Progenitor cell of endocrine pancreas (in vitro differentiated cells): ENCODE measurements around the gene CYLD. TPM values are rescaled to one million over a fixed set of nuclear protein-coding genes. Genes with fewer than 3 reads are reported as not detected.

Source experiments
- DNase-seq: peaks from one replicate; pipeline ENCODE4 v3.0.0; 2021; ENCODE audit warnings: low spot score; ENCODE audit not compliant: unreplicated experiment
- H3K27ac Mint-ChIP-seq: 2 replicates; pipeline ENCODE4 v1.8.0; 2021; ENCODE audit warnings: mild to moderate bottlenecking, moderate library complexity, mixed read lengths
- H3K27me3 Mint-ChIP-seq: 2 replicates; pipeline ENCODE4 v1.8.0; 2021; ENCODE audit warnings: mixed read lengths
- H3K36me3 Mint-ChIP-seq: 2 replicates; pipeline ENCODE4 v1.8.0; 2022; ENCODE audit warnings: mixed read lengths; ENCODE audit not compliant: insufficient read depth
- H3K4me1 Mint-ChIP-seq: 2 replicates; pipeline ENCODE4 v1.8.0; 2021; ENCODE audit warnings: low read depth, mixed read lengths
- H3K4me3 Mint-ChIP-seq: 2 replicates; pipeline ENCODE4 v1.8.0; 2021; ENCODE audit warnings: low read depth, mild to moderate bottlenecking, moderate library complexity, mixed read lengths
- H3K9me3 Mint-ChIP-seq: 2 replicates; pipeline ENCODE4 v1.8.0; 2021; ENCODE audit warnings: low read depth, mixed read lengths
- total RNA-seq: library from RNA; stranded (reverse); gene quantifications from 2 replicates; pipeline ENCODE4 v1.2.1, GENCODE V29; 2021
- TF ChIP-seq, protein P1 (sequence below): fragments of 200-600 bp; sonication (generic); IDR thresholded peaks from one replicate; pipeline ENCODE4 v1.5.0; 2021; ENCODE audit warnings: antibody characterized with exemption, mild to moderate bottlenecking; ENCODE audit not compliant: unreplicated experiment

The CYLD gene
- total RNA-seq, 1 donor from 2014 or later, result 21.9 TPM

DNA sequence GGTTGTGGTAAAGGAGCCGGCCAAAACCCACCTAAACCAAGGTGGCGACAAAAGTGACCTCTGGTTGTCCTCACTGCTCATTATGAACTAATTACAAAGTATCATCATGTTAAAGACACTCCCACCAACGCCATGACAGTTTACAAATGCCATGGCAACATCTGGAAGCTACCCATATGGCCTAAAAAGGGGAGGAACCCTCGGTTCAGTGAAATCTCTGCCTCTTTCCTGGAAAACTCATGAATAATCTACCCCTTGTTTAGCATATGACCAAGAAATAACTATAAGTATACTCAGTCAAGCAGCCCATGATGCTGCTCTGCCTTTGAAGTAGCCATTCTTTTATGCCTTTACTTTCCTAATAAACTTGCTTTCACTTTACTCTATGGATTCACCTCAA is 72.2 kb downstream of the CYLD start:
- H3K27ac Mint-ChIP-seq, result no peak overlapping the region
- peaks cover 19% of the 10 kb centered on the region for H3K27me3 Mint-ChIP-seq
- no peak for DNase-seq
- no peaks in the 10 kb centered on the region for H3K9me3 Mint-ChIP-seq
- no peak overlapping the region for H3K4me3 Mint-ChIP-seq
- no peaks in the 10 kb centered on the region for H3K4me1 Mint-ChIP-seq
- no peaks in the 10 kb centered on the region for H3K36me3 Mint-ChIP-seq
- TF ChIP-seq, protein P1, sequence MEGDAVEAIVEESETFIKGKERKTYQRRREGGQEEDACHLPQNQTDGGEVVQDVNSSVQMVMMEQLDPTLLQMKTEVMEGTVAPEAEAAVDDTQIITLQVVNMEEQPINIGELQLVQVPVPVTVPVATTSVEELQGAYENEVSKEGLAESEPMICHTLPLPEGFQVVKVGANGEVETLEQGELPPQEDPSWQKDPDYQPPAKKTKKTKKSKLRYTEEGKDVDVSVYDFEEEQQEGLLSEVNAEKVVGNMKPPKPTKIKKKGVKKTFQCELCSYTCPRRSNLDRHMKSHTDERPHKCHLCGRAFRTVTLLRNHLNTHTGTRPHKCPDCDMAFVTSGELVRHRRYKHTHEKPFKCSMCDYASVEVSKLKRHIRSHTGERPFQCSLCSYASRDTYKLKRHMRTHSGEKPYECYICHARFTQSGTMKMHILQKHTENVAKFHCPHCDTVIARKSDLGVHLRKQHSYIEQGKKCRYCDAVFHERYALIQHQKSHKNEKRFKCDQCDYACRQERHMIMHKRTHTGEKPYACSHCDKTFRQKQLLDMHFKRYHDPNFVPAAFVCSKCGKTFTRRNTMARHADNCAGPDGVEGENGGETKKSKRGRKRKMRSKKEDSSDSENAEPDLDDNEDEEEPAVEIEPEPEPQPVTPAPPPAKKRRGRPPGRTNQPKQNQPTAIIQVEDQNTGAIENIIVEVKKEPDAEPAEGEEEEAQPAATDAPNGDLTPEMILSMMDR, result no peak

- no peaks in the 10 kb centered on the region for H3K4me1 Mint-ChIP-seq
- TF ChIP-seq, protein P1, result no peak
- H3K4me3 Mint-ChIP-seq, result no peak overlapping the region
- H3K9me3 Mint-ChIP-seq, result no peaks in the 10 kb centered on the region
- H3K36me3 Mint-ChIP-seq, result no peaks in the 10 kb centered on the region
- H3K27me3 Mint-ChIP-seq, result peaks cover 18% of the 10 kb centered on the region
- H3K27ac Mint-ChIP-seq, result no peak overlapping the region
- no peak for DNase-seq
Observed at GRCh38 chr16:50814541-50814940, 72.7 kb downstream of the CYLD start.

DNA sequence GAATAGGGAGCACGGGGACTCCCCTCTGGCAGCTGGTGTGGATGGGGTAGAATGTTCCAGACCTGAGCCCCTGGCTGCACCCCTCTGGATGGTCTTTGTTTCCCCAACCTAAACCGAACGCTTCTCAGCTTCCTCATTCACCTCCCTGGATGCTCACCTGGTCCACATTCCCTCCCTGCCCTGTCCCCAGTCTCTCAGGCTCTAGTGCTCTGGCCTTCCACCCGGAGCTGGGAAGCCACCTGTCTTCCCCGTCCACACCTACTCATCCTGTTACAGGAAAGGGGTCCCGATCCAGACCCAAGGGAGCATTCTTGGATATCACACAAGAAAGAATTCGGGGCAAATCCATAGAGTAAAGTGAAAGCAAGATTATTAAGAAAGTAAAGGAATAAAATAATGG is 73.5 kb downstream of the CYLD start:
- Mint-ChIP-seq H3K27ac (no peak overlapping the region), H3K27me3 (peaks cover 20% of the 10 kb centered on the region), H3K4me3 (no peak overlapping the region), H3K36me3 (no peaks in the 10 kb centered on the region), H3K9me3 (no peaks in the 10 kb centered on the region), H3K4me1 (no peaks in the 10 kb centered on the region)
- TF ChIP-seq, protein P1, result no peak
- no peak for DNase-seq

- DNase-seq, result no peak
- H3K4me3 Mint-ChIP-seq, result no peak overlapping the region
- no peak overlapping the region for H3K27ac Mint-ChIP-seq
- no peaks in the 10 kb centered on the region for H3K9me3 Mint-ChIP-seq
- peaks cover 16% of the 10 kb centered on the region for H3K27me3 Mint-ChIP-seq
- TF ChIP-seq, protein P1, result no peak
- no peaks in the 10 kb centered on the region for H3K36me3 Mint-ChIP-seq
- H3K4me1 Mint-ChIP-seq, result no peaks in the 10 kb centered on the region
Observed at GRCh38 chr16:50816901-50817555, 75.1 kb downstream of the CYLD start.

DNA sequence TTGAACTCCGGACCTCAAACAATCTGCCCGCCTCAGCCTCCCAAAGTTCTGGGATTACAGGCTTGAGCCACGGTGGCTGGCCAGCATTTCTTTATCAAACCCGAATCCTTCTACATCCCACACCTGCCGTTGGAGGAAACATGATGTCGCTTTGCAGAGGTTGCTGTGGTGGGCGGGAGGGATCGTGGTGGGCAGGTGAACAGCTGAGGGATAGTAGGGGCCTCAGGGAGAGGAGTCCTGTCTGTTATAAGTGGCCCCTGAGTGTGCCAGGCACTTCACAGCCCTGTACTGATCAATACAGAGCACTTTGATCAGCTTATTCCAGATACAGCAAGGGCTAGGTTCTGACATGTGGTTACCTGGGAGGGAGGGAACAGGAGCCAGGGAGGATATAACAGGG is 76.5 kb downstream of the CYLD start:
- no peaks in the 10 kb centered on the region for H3K36me3 Mint-ChIP-seq
- H3K27ac Mint-ChIP-seq, result no peak overlapping the region
- DNase-seq, result no peak
- H3K27me3 Mint-ChIP-seq, result peaks cover 16% of the 10 kb centered on the region
- TF ChIP-seq, protein P1, result no peak
- H3K4me3 Mint-ChIP-seq, result no peak overlapping the region
- H3K4me1 Mint-ChIP-seq, result no peaks in the 10 kb centered on the region
- no peaks in the 10 kb centered on the region for H3K9me3 Mint-ChIP-seq
